Dedifferentiated amniotic fluid mesenchymal stem cell (primary cell): ENCODE results near the gene MME.
"Not testable (repeated sequence)": the region's sequence is repeated elsewhere in the genome, so short reads cannot be mapped to it uniquely, and the experiment has no call there.

Experiments
- DNase-seq: peaks from one replicate; pipeline ENCODE4 v3.0.0-alpha.2; 2016; ENCODE audit errors: extremely low spot score

Gene MME

DNA sequence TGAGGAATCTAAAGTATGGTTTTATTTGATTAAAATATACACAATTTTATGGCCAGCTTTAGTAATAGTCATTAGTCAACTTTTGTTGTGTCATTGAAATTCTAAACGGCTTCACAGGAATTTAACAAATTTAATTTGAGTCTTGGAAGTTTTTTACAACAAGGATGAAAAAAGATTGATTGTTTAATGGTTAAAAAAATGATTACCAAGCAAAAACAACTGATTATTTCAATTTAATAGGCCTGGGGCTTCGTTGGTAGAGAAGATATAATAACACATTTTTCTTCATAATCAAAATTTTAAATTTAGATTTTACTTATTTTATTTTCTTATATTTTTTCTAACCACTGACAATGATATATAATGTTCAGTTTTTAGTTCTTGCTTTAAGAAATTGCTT lies 4.4 kb downstream of the MME start:
- DNase-seq = no peak

DNA sequence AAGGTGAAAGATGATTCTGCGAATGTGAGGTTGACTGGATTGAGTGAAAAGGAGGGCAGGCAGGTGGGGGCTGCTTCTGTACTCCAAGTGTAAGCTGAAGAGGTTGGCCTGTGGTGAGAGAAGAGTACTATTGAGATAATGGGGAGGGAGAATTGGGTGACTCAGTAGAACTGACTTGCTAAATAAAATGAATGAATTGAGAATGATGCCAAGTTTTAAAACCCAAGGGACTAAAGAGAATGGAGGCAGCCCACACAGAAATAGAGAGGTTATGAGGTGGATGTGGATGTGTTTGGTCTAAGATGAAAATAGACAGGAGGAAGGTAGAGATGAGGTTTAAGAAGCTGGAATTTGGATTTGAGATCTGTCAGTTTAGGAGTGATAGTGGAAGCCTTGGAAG lies 5.9 kb downstream of the MME start:
- no peak for DNase-seq

DNA sequence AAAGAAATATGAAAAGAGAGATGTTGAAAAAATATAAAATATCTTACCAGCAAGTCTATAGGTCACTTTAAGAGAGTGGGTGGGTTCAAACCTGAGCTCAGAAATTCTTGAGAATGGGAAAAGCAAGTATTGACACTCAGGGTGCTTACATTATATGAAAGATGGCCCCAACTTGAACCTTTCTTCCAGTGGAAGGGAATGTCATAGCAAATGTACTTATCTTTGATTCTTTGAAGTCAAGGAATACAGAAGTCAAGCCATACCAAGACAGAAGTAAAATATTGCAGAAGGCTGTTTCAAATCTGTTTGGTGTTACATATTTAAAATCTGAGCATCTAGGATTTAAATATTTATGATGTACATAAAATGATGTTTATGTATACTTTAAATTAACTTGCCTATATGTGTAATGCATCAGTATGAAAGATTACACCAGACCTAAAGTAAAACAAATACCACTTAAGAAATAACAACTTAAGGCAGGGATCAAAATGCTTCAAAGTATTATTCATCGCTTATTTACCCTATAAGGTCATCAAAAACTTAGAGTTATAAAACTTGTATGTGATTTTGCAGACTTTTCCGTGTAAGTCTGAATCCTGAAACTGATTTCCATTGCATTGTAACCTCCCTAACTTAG lies 8.7 kb downstream of the MME start:
- peak; percentile 40 for DNase-seq

DNA sequence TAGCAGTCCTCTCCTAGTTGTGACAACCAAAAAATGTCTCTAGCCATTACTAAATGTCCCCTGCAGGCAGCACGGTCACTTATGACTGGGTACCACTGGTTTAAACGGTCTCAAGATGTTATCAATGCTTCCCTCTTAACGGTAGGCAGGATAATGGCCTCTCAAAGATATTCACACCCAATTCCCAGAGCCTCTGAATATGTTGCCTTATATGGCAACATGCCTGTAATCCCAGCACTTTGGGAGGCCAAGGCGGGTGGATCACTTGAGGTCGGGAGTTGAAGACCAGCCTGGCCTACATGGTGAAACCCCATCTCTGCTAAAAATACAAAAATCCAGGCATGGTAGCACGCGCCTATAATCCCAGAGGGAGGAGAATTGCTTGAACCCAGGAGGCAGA lies 9.4 kb downstream of the MME start:
- DNase-seq = no peak

DNA sequence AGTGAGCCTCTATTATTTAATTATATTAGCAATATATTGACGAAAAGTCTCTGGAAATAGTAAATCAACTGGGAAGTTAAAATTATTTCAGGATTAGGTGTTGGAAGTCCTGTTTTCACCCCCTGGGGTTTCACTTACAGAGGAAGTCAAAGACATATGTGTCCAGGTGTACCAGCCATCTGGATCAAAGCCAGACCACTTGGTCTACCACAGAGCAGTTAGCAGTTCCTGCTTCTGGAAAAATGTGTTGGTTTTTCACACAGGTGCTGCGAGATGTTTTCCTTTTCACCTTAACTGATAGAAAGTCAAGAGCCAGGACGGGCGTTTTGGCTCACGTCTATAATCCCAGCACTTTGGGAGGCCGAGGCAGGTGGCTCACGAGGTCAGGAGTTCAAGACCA lies 13.1 kb downstream of the MME start:
- no peak for DNase-seq

DNA sequence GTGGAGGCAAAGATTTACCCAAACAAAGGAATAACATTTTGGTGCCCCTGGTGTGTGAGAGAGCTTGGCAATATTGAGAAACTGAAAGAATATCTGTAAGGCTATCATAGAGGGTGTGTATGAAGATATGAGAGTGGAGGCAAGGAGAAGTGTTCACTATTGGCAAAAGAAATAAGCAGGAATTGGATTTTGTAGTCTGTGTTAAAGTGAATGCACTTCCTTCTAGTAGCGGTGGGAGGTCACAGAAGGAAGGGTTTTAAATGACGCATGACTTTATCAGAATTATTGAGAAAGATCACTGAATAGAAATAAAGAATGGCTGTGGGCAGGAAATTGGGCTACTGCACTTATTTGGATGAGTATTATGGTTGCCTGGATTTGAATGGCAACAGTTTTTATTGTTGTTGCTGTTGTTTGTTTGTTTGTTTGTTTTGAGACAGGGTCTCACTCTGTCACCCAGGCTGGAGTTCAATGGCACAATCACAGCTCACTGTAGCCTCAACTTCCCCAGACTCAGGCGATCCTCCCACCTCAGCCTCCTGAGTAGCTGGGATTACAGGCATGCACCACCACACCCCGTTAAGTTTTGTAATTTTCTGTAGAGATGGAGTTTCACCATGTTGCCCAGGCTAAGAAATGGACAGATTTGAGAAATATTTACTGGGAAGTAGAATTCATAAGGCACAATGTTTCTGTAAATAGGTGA lies 16.3 kb downstream of the MME start:
- no peak for DNase-seq

DNA sequence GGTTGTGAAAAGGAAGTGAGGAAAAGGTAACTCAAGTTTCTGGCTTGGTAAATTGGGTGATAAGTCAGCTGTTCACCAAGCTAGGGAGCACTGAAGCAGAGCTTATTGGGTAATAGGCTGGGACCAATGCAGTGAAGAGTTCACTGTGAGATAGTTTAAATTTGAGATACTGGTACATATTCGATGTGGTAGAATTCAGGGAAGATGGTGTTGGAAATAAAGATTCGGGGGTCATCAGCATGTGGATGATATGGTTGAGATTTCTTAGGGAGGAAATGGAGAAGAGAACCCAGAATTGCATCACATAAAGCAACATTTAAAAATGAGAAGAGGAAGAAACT lies 16.9 kb downstream of the MME start:
- no peak for DNase-seq

DNA sequence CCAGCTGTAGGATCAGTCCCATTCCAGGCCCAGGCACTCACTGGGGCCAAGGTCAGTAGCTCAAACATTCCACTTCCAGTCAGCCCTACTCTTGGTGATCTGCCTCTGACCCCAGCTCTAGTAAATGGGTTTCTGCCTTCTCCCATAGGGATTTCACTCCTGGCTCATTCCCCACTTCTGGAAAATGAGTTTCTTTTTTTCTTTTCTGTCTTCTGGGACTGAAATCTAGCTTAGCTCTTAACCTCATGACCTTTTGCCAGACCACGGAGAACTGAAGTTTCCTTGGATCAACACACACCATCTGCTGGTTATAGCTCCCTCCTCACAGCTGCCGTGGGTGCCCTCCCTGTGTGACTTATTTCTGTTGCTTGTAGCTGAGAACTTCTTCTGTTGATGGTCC lies 21.3 kb downstream of the MME start:
- DNase-seq = no peak

DNA sequence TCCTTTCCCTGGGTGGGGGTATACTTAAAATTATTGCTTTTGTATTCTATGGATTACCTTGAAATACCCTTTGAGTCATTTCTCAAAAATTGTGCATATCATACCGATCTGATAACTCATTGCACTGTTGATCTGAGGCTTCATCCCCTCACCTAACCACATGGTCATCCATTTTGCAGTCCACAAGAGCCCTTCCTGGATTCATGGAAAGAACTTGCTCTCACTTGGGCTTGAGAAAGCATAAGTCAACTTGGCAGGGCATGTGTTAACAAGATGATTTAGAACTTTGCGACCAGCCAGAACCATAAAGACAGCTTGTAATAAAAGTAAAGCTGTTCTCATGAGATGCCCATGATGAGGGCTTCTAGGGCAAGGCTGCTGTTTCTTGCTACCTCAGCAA lies 22.2 kb downstream of the MME start:
- DNase-seq = no peak

DNA sequence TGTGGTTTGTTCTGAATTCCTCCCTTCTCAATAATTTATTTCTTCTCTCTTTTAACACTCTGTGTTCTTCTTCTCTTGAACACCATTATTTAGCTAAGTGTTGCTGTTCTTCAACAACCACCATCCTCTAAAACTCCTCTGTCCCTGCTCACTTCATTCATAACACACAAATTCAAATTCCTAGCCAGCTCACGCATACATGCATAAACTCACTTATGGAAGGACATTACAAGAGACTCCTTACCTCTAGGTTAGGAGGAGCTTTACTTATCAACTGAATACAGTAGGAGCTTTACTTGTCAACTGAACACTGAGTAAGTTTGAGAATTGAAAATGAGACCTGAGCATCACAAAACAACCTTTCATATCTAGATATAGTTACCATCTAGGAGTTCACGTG lies 23.6 kb downstream of the MME start:
- no peak for DNase-seq

DNA sequence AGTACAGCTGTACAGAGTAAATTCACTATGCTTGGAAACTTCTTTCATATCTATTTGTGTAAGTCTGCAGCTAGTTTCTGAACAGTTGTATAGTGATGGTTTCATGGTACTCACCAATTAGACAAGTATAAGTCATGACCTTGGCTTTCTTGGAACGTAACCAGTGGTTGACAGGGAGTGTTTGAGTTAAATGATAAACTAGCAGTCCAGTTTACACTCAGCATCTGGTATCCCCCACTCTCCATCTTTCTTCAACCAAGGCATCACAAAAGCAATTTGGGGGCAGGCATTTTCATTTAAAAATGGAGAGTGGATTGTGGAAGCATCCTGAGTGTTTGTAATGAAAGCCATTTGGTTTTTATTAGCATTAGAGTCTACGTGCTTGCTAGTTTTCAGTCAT lies 26.0 kb downstream of the MME start:
- no peak for DNase-seq

DNA sequence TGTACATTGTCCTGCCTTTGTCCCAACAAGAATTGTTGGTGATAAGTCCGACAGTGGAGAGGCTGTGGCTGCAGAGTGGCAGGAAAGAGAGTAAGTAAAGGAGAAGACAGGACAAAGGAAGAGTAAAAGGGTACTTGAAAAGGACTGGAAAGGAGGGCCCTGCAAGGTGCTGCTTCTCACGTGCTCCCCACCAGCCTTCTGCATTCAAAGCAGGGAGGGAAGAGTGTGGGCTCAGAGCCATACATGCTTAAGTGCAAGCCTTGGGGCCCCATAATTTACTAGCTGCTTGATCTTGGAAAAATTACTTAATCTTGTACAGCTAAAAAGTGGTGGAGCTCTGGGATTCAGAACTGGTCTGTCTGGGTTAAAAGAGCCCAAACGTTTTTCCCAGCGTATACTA lies 29.9 kb downstream of the MME start:
- no peak for DNase-seq

DNA sequence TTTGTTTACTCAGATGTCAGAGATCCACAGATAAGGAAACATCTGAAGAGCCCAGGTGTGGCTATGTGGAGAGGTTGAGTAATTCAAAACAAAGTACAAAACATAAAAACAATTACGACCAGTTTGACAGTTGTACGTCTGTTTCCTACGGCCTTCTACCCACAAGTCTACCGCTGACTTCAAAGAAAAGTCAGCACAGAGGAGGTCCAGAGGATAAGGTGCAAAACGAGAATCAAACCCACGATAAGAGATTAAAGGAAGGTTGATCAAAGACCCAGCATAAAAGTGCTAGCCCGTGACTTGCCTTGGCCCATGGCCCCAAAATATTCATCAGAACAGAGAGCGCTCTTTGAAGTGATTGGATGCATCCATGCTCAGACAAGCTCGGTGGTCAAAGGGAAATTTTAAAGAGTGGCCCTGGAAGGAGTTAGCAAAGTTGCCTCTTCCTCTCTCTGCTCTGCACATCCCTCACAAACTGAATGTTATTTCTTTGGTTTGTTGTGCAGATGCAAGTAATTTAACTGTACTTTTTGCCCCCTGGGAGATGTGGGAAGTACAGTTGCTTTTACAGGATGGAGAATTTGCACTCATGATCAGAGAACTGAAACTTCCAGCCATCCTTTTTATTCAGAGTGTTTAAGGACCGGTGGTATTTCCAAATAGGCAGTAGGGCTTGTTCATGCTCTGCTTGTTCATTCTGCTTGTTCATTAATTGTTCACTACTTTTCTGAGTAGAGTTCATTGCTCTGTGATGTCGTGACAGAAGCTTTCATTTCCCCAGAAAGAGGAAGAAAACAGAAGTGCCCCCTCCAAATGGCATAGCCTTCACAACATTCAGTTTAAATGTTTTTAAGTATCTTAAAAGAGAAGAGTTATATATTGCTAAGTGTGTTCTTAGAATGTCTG lies 31.1 kb downstream of the MME start:
- DNase-seq = no peak

DNA sequence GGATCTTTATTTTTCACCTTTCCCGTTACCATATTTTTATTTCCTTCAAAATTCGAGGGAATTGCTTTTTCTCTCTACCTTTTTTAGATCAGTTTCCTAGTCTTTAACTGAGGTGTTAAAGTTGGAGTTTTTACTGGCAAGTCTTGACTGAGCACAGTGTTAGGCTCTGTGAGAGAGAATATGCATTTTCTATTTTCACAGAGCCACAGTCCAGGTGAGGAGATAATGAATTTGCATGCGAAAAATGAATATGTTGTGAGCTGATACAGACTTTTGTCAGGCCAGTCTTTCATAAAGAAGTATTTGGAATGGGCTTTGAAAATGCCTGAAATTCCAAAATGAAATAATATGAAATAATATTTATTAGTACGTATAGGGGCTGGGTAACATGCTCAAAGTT lies 31.9 kb downstream of the MME start:
- DNase-seq = no peak

DNA sequence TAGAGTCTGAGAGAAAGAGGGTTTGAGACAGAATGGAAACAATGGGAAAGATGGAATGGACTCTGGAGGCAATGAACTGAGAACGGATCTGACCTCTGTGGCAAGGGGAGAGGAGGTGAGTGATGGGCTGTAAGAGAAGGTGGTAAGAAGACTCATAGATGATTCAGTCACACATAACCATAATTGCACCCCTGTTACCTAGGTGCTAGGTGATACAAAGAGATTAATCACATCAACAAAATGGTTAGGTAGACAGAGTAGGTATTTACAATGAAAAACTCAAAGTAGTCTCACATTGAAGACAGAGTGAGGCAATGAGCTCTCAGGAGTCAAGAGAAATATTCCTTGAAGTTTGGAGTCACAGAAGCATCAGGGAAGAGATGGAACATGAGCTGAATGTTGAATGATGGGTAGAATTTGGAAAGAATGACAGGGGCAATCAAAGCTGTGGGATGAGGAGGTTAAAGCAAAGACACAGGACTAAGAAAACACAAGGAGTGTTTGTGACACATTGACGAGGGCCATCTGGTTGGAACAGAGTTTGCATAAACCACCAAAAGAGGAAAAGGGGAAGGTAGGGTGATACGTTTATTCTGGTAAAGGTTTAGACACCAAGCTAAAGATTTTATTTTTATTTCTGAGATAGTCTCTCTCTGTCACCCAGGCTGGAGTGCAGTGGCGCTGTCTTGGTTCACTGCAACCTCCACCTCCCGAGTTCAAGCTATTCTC lies 32.7 kb downstream of the MME start:
- no peak for DNase-seq

DNA sequence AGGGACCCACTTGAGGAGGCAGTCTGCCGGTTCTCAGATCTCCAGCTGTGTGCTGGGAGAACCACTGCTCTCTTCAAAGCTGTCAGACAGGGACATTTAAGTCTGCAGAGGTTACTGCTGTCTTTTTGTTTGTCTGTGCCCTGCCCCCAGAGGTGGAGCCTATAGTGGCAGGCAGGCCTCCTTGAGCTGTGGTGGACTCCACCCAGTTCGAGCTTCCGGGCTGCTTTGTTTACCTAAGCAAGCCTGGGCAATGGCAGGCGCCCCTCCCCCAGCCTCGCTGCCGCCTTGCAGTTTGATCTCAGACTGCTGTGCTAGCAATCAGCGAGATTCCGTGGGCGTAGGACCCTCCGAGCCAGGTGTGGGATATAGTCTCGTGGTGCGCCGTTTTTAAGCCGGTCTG lies 44.6 kb downstream of the MME start:
- not testable (repeated sequence) for DNase-seq

DNA sequence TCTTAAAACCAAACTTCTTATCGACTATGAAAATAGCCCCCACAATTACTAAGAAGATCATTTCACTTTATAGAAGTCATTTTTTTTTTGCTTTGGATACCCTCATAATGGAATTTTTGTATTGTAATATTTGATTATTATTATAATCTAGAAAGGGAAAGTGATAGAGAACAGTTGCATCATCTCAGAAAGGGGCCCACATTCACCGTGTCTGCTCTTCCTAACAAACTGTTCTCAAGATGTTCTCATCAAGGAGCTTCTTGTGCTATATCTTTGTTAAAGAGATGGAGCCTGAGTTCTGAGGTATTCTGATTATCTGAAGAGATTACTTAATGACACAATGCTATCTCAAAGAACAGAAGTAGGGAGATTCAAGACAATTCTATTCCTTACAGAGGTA lies 49.3 kb downstream of the MME start:
- no peak for DNase-seq

DNA sequence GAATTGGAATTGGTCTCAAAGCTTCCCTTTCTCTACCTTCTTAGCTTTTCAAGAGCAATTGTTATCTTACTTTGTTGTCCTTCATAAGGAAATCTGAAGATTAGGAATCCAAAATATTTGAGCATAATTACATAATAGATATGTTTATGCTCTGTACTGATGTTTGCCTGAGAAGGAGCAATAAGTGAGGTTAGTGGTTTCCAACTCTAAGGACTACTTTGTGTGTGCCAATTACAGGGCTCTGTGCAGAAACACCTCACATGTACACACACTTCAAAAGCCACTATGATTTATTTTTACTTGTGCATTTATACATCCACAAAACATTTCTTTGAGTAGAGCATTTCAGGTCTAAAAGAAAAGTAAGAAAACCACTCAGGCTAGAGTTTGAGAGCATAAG lies 49.9 kb downstream of the MME start:
- no peak for DNase-seq

DNA sequence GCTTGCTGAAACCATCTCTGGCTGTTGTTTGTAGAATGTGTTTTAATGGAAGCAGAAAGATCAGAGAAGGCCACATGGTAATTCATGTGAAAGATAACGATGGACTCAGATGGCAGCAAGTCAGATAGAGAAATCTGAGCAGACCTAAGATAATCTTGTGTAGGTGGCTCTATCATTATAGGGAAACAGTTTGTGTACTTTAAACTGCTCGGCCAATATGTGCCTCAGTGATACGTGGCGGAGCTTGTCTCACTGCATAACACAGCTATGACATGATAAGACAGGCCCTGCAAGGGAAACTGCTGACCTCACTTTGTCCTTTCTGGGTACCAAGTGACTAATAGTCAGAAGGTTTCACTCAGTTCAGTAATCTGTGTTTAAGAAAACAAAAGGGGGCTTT lies 51.0 kb downstream of the MME start:
- peak; percentile 48 for DNase-seq

DNA sequence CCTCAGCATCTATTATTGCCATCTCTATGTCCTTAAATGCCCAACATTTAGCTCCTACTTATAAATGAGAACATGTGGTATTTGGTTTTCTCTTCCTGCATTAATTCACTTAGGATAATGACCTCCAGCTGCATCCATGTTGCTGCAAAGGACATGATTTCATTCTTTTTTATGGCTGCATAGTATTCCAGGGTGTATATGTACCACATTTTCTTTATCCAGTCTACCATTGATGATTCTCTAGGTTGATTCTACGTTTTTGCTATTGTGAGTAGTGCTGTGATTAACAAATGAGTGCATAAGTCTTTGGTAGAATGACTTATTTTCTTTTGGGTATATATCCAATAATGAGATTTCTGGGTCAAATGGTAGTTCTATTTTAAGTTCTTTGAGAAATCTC lies 54.2 kb downstream of the MME start:
- DNase-seq = not testable (repeated sequence)

DNA sequence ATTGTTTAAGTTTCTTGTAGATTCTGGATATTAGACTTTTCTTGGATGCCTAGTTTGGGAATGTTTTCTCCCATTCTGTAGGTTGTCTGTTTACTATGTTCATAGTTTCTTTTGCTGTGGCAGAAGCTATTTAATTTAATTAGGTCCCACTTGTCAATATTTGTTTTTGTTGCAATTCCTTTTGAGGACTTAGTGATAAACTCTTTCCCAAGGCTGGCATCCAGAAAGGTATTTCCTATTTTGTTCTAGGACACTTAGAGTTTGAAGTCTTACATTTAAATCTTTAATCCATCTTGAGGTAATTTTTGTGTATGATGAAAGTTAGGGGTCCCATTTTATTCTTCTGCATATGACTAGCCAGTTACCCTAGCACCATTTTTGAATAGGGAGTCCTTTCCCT lies 54.9 kb downstream of the MME start:
- no peak for DNase-seq

DNA sequence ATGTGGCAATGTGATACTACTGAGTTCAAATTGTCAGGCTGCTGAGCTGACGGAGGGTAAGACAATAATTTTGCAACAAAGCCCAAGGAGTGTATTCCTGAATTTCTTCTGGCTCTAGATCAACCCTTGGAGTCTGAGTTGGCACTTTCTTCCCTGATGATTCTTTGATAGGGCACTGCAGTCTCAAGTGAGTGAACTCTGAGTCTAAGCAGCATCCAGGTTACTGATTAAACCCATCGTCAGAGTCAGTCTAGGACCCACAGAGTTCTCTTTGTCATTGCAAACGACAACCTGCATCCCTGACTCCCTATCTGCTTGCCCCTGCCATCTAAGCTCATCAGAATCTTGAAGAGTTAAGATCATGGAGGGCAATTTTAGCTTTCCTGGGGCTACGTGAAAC lies 58.6 kb downstream of the MME start:
- no peak for DNase-seq
